ENCODE data around the gene APLF. TPM values are rescaled to one million over a fixed set of nuclear protein-coding genes. Genes with fewer than 3 reads are reported as not detected.
"Not testable (repeated sequence)": the region's sequence is repeated elsewhere in the genome, so short reads cannot be mapped to it uniquely, and the experiment has no call there.

Gene APLF
- polyA plus RNA-seq, 6 donors from 2014 or later = 1.7 to 3.1 (median 2.8) TPM; not detected in 1

GRCh38 chr2:68472796-68473414 lies 5.5 kb downstream of the APLF start:
- DNase-seq = no peak

GRCh38 chr2:68475110-68475509 lies 7.7 kb downstream of the APLF start:
- Mint-ChIP-seq H3K9me3 (no peaks in the 10 kb centered on the region), H3K27me3 (no peaks in the 10 kb centered on the region), H3K4me3 (no peak overlapping the region), H3K27ac (no peak overlapping the region), H3K4me1 (no peaks in the 10 kb centered on the region), H3K36me3 (no peaks in the 10 kb centered on the region)
- DNase-seq = no peak
- ATAC-seq (ENCODE audit: low read depth in 2 of 2) = no peak

More at GRCh38 chr2:68472796-68473414, 5.5 kb downstream of the APLF start:
- no peaks in the 10 kb centered on the region for H3K27me3 Mint-ChIP-seq
- no peaks in the 10 kb centered on the region for H3K36me3 Mint-ChIP-seq
- no peaks in the 10 kb centered on the region for H3K9me3 Mint-ChIP-seq
- no peak for ATAC-seq (ENCODE audit: low read depth in 2 of 2)
- no peak overlapping the region for H3K4me3 Mint-ChIP-seq
- H3K27ac Mint-ChIP-seq = no peak overlapping the region
- H3K4me1 Mint-ChIP-seq = peaks cover 0 to 17% (median 8%) of the 10 kb centered on the region in 3 donors

GRCh38 chr2:68475576-68475975 lies 8.2 kb downstream of the APLF start:
- Mint-ChIP-seq H3K36me3 (no peaks in the 10 kb centered on the region), H3K27me3 (no peaks in the 10 kb centered on the region), H3K27ac (no peak overlapping the region), H3K4me1 (no peaks in the 10 kb centered on the region), H3K4me3 (no peak overlapping the region), H3K9me3 (no peaks in the 10 kb centered on the region)
- ATAC-seq (ENCODE audit: low read depth in 2 of 2) (no peak), DNase-seq (no peak)

GRCh38 chr2:68476454-68476853 lies 9.1 kb downstream of the APLF start:
- Mint-ChIP-seq H3K27me3 (no peaks in the 10 kb centered on the region), H3K9me3 (no peaks in the 10 kb centered on the region), H3K36me3 (no peaks in the 10 kb centered on the region), H3K4me1 (peaks cover 0 to 1% (median 0%) of the 10 kb centered on the region in 3 donors), H3K27ac (no peak overlapping the region), H3K4me3 (no peak overlapping the region)
- DNase-seq (no peak), ATAC-seq (ENCODE audit: low read depth in 2 of 2) (no peak)

GRCh38 chr2:68478688-68479087 lies 11.3 kb downstream of the APLF start:
- H3K4me3 Mint-ChIP-seq = no peak overlapping the region
- H3K9me3 Mint-ChIP-seq = no peaks in the 10 kb centered on the region
- ATAC-seq (ENCODE audit: low read depth in 2 of 2) (no peak), DNase-seq (no peak)
- H3K27ac Mint-ChIP-seq = no peak overlapping the region
- no peaks in the 10 kb centered on the region for H3K27me3 Mint-ChIP-seq
- H3K36me3 Mint-ChIP-seq = no peaks in the 10 kb centered on the region
- peaks cover 0 to 16% (median 0%) of the 10 kb centered on the region in 3 donors for H3K4me1 Mint-ChIP-seq

GRCh38 chr2:68482296-68482820 lies 15.0 kb downstream of the APLF start:
- no peaks in the 10 kb centered on the region for H3K9me3 Mint-ChIP-seq
- DNase-seq = no peak
- H3K36me3 Mint-ChIP-seq = no peaks in the 10 kb centered on the region
- peaks cover 0 to 16% (median 0%) of the 10 kb centered on the region in 3 donors for H3K4me1 Mint-ChIP-seq
- no peaks in the 10 kb centered on the region for H3K27me3 Mint-ChIP-seq
- H3K4me3 Mint-ChIP-seq = no peak overlapping the region
- no peak for ATAC-seq (ENCODE audit: low read depth in 2 of 2)
- H3K27ac Mint-ChIP-seq = peak overlapping the region in 1 of 6 donors; percentile 15

- ATAC-seq (ENCODE audit: low read depth in 2 of 2) (no peak), DNase-seq (no peak)
- Mint-ChIP-seq H3K4me1 (peaks cover 0 to 16% (median 2%) of the 10 kb centered on the region in 3 donors), H3K27me3 (no peaks in the 10 kb centered on the region), H3K27ac (no peak overlapping the region), H3K4me3 (no peak overlapping the region), H3K36me3 (no peaks in the 10 kb centered on the region), H3K9me3 (no peaks in the 10 kb centered on the region)
Measured at GRCh38 chr2:68483011-68483410, 15.6 kb downstream of the APLF start.

GRCh38 chr2:68487773-68488355 lies 20.5 kb downstream of the APLF start:
- Mint-ChIP-seq H3K4me3 (peak overlapping the region in 1 of 8 donors; percentile 29), H3K27ac (peak overlapping the region in 1 of 6 donors; percentile 57), H3K27me3 (no peaks in the 10 kb centered on the region), H3K9me3 (peaks cover 0 to under 1% (median 0%) of the 10 kb centered on the region in 7 donors), H3K4me1 (peaks cover 0 to 6% (median 5%) of the 10 kb centered on the region in 3 donors), H3K36me3 (no peaks in the 10 kb centered on the region)
- DNase-seq = no peak
- no peak for ATAC-seq (ENCODE audit: low read depth in 2 of 2)

GRCh38 chr2:68488605-68489004 lies 21.2 kb downstream of the APLF start:
- not testable (repeated sequence) for H3K36me3 Mint-ChIP-seq; H3K9me3 Mint-ChIP-seq; H3K4me1 Mint-ChIP-seq; H3K27me3 Mint-ChIP-seq; H3K4me3 Mint-ChIP-seq; ATAC-seq (ENCODE audit: low read depth in 2 of 2); DNase-seq; H3K27ac Mint-ChIP-seq

- Mint-ChIP-seq H3K27ac (peak overlapping the region in 1 of 6 donors; percentile 4), H3K36me3 (no peaks in the 10 kb centered on the region), H3K9me3 (peaks cover 0 to 5% (median 0%) of the 10 kb centered on the region in 7 donors), H3K4me3 (no peak overlapping the region), H3K27me3 (no peaks in the 10 kb centered on the region), H3K4me1 (peaks cover 0 to 5% (median 5%) of the 10 kb centered on the region in 3 donors)
- ATAC-seq (ENCODE audit: low read depth in 2 of 2) (no peak), DNase-seq (no peak)
Measured at GRCh38 chr2:68489282-68489681, 21.9 kb downstream of the APLF start.

GRCh38 chr2:68491582-68491981 lies 24.2 kb downstream of the APLF start:
- peaks cover 0 to 5% (median 5%) of the 10 kb centered on the region in 3 donors for H3K4me1 Mint-ChIP-seq
- H3K9me3 Mint-ChIP-seq = peaks cover 2 to 12% (median 8%) of the 10 kb centered on the region in 7 donors
- no peak overlapping the region for H3K27ac Mint-ChIP-seq
- DNase-seq (no peak), ATAC-seq (ENCODE audit: low read depth in 2 of 2) (no peak)
- H3K36me3 Mint-ChIP-seq = peaks cover 0 to 3% of the 10 kb centered on the region in 2 donors
- H3K27me3 Mint-ChIP-seq = no peaks in the 10 kb centered on the region
- no peak overlapping the region for H3K4me3 Mint-ChIP-seq

GRCh38 chr2:68499133-68499532 lies 31.7 kb downstream of the APLF start:
- ATAC-seq (ENCODE audit: low read depth in 2 of 2) = no peak
- H3K4me1 Mint-ChIP-seq = no peaks in the 10 kb centered on the region

GRCh38 chr2:68500649-68501048 lies 33.3 kb downstream of the APLF start:
- H3K27ac Mint-ChIP-seq = no peak overlapping the region
- no peaks in the 10 kb centered on the region for H3K4me1 Mint-ChIP-seq
- no peak overlapping the region for H3K4me3 Mint-ChIP-seq
- peaks cover 6 to 12% (median 9%) of the 10 kb centered on the region in 7 donors for H3K9me3 Mint-ChIP-seq
- H3K27me3 Mint-ChIP-seq = no peaks in the 10 kb centered on the region
- ATAC-seq (ENCODE audit: low read depth in 2 of 2) = no peak
- no peak for DNase-seq
- H3K36me3 Mint-ChIP-seq = peaks cover 0 to 11% of the 10 kb centered on the region in 2 donors

More at GRCh38 chr2:68499133-68499532, 31.7 kb downstream of the APLF start:
- no peak overlapping the region for H3K4me3 Mint-ChIP-seq
- DNase-seq = no peak
- H3K27me3 Mint-ChIP-seq = no peaks in the 10 kb centered on the region
- H3K27ac Mint-ChIP-seq = no peak overlapping the region
- peaks cover 0 to 11% of the 10 kb centered on the region in 2 donors for H3K36me3 Mint-ChIP-seq
- peaks cover 7 to 17% (median 11%) of the 10 kb centered on the region in 7 donors for H3K9me3 Mint-ChIP-seq

- H3K27me3 Mint-ChIP-seq = no peaks in the 10 kb centered on the region
Measured at GRCh38 chr2:68501768-68502167, 34.4 kb downstream of the APLF start.

More at GRCh38 chr2:68501768-68502167, 34.4 kb downstream of the APLF start:
- no peak for DNase-seq
- ATAC-seq (ENCODE audit: low read depth in 2 of 2) = no peak
- Mint-ChIP-seq H3K4me3 (no peak overlapping the region), H3K27ac (no peak overlapping the region), H3K9me3 (peaks cover 1 to 7% (median 4%) of the 10 kb centered on the region in 7 donors), H3K4me1 (no peaks in the 10 kb centered on the region), H3K36me3 (peaks cover 0 to 6% of the 10 kb centered on the region in 2 donors)

All from naive B cell (primary cell).